Measurements from ENCODE around the gene CCR5. TPM values are rescaled to one million over a fixed set of nuclear protein-coding genes. Genes with fewer than 3 reads are reported as not detected.

CCR5 gene
- total RNA-seq, 3 donors from 2014 or later (not counting 1 experiment from before 2014, with no cell fraction given), result 0.59 to 7.6 (median 1.0) TPM

DNA sequence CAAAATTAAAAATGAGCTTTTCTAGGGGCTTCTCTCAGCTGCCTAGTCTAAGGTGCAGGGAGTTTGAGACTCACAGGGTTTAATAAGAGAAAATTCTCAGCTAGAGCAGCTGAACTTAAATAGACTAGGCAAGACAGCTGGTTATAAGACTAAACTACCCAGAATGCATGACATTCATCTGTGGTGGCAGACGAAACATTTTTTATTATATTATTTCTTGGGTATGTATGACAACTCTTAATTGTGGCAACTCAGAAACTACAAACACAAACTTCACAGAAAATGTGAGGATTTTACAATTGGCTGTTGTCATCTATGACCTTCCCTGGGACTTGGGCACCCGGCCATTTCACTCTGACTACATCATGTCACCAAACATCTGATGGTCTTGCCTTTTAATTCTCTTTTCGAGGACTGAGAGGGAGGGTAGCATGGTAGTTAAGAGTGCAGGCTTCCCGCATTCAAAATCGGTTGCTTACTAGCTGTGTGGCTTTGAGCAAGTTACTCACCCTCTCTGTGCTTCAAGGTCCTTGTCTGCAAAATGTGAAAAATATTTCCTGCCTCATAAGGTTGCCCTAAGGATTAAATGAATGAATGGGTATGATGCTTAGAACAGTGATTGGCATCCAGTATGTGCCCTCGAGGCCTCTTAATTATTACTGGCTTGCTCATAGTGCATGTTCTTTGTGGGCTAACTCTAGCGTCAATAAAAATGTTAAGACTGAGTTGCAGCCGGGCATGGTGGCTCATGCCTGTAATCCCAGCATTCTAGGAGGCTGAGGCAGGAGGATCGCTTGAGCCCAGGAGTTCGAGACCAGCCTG is 984 bp downstream of the CCR5 start:
- peaks cover 3% of the 10 kb centered on the region for H3K36me3 ChIP-seq (ENCODE audit: control insufficient read depth, insufficient read depth, low read length)
- intact Hi-C loops (cut with micrococcal nuclease), result loop anchor here (1.0 kb wide), 1 partner anchor 95 kb away; no protein-coding TSS in a partner anchor
- DNase-seq (no peak), ATAC-seq (no peak)
- Mint-ChIP-seq H3K36me3 (no peaks in the 10 kb centered on the region), H3K4me1 (peaks cover 44 to 46% of the 10 kb centered on the region in 2 donors), H3K27ac (peak overlapping the region in 1 of 2 donors; percentile 76), H3K27me3 (ENCODE audit: low read depth in 2 of 2) (peaks cover 6 to 13% of the 10 kb centered on the region in 2 donors), H3K9me3 (no peaks in the 10 kb centered on the region), H3K4me3 (no peak overlapping the region)
- H3K27me3 ChIP-seq (ENCODE audit: control insufficient read depth, insufficient read depth, low read length), result no peaks in the 10 kb centered on the region
- WGBS (ENCODE audit: insufficient coverage), result 65% methylated on average over 9 of the region's 10 CpGs
- peaks cover 59% of the 10 kb centered on the region for H3K4me1 ChIP-seq (ENCODE audit: control insufficient read depth, insufficient read depth, low read length)
- no peaks in the 10 kb centered on the region for H3K9me3 ChIP-seq (ENCODE audit: control insufficient read depth, insufficient read depth, low read length)
- TF ChIP-seq, protein P1, sequence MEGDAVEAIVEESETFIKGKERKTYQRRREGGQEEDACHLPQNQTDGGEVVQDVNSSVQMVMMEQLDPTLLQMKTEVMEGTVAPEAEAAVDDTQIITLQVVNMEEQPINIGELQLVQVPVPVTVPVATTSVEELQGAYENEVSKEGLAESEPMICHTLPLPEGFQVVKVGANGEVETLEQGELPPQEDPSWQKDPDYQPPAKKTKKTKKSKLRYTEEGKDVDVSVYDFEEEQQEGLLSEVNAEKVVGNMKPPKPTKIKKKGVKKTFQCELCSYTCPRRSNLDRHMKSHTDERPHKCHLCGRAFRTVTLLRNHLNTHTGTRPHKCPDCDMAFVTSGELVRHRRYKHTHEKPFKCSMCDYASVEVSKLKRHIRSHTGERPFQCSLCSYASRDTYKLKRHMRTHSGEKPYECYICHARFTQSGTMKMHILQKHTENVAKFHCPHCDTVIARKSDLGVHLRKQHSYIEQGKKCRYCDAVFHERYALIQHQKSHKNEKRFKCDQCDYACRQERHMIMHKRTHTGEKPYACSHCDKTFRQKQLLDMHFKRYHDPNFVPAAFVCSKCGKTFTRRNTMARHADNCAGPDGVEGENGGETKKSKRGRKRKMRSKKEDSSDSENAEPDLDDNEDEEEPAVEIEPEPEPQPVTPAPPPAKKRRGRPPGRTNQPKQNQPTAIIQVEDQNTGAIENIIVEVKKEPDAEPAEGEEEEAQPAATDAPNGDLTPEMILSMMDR (IDR thresholded peaks at IDR 0.05), result no peak
- H3K4me3 ChIP-seq (ENCODE audit: low read length), result peak overlapping the region; percentile 34
- peak overlapping the region; percentile 44 for H3K27ac ChIP-seq (ENCODE audit: low read length)

DNA sequence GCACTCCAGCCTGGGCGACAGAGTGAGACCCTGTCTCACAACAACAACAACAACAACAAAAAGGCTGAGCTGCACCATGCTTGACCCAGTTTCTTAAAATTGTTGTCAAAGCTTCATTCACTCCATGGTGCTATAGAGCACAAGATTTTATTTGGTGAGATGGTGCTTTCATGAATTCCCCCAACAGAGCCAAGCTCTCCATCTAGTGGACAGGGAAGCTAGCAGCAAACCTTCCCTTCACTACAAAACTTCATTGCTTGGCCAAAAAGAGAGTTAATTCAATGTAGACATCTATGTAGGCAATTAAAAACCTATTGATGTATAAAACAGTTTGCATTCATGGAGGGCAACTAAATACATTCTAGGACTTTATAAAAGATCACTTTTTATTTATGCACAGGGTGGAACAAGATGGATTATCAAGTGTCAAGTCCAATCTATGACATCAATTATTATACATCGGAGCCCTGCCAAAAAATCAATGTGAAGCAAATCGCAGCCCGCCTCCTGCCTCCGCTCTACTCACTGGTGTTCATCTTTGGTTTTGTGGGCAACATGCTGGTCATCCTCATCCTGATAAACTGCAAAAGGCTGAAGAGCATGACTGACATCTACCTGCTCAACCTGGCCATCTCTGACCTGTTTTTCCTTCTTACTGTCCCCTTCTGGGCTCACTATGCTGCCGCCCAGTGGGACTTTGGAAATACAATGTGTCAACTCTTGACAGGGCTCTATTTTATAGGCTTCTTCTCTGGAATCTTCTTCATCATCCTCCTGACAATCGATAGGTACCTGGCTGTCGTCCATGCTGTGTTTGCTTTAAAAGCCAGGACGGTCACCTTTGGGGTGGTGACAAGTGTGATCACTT is 2.0 kb downstream of the CCR5 start:
- DNase-seq, result peak in 1 of 2 donors; percentile 69
- Mint-ChIP-seq H3K36me3 (no peaks in the 10 kb centered on the region), H3K4me3 (no peak overlapping the region), H3K27me3 (ENCODE audit: low read depth in 2 of 2) (peaks cover 6 to 13% of the 10 kb centered on the region in 2 donors), H3K4me1 (peaks cover 44 to 45% of the 10 kb centered on the region in 2 donors), H3K27ac (no peak overlapping the region), H3K9me3 (no peaks in the 10 kb centered on the region)
- peak in 1 of 3 donors; percentile 33 for ATAC-seq
- intact Hi-C loops (cut with micrococcal nuclease), result loop anchor here (1.0 kb wide), 1 partner anchor 96 kb away; no protein-coding TSS in a partner anchor
- Histone ChIP-seq H3K4me3 (ENCODE audit: low read length) (peak overlapping the region; percentile 34), H3K9me3 (ENCODE audit: control insufficient read depth, insufficient read depth, low read length) (no peaks in the 10 kb centered on the region), H3K27me3 (ENCODE audit: control insufficient read depth, insufficient read depth, low read length) (no peaks in the 10 kb centered on the region), H3K27ac (ENCODE audit: low read length) (no peak overlapping the region), H3K36me3 (ENCODE audit: control insufficient read depth, insufficient read depth, low read length) (peaks cover 3% of the 10 kb centered on the region), H3K4me1 (ENCODE audit: control insufficient read depth, insufficient read depth, low read length) (peaks cover 59% of the 10 kb centered on the region)
- WGBS (ENCODE audit: insufficient coverage), result 82% methylated on average over 9 of the region's 9 CpGs
- TF ChIP-seq, protein P1 (IDR thresholded peaks at IDR 0.05), result peak; percentile 32

DNA sequence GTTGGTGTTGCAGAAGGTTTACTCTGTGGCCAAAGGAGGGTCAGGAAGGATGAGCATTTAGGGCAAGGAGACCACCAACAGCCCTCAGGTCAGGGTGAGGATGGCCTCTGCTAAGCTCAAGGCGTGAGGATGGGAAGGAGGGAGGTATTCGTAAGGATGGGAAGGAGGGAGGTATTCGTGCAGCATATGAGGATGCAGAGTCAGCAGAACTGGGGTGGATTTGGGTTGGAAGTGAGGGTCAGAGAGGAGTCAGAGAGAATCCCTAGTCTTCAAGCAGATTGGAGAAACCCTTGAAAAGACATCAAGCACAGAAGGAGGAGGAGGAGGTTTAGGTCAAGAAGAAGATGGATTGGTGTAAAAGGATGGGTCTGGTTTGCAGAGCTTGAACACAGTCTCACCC is 4.0 kb downstream of the CCR5 start:
- Mint-ChIP-seq H3K27ac (peak overlapping the region; percentile 5 to 56), H3K9me3 (no peaks in the 10 kb centered on the region), H3K27me3 (ENCODE audit: low read depth in 2 of 2) (peaks cover 6 to 13% of the 10 kb centered on the region in 2 donors), H3K4me1 (peaks cover 37 to 39% of the 10 kb centered on the region in 2 donors), H3K4me3 (peak overlapping the region; percentile 0), H3K36me3 (no peaks in the 10 kb centered on the region)
- peaks cover 45% of the 10 kb centered on the region for H3K4me1 ChIP-seq (ENCODE audit: control insufficient read depth, insufficient read depth, low read length)
- 83% methylated on average over 3 of the region's 3 CpGs for WGBS (ENCODE audit: insufficient coverage)
- intact Hi-C loops (cut with micrococcal nuclease), result loop anchor here (5.0 kb wide), 1 partner anchor 287 kb away; no protein-coding TSS in a partner anchor
- no peak overlapping the region for H3K27ac ChIP-seq (ENCODE audit: low read length)
- no peaks in the 10 kb centered on the region for H3K27me3 ChIP-seq (ENCODE audit: control insufficient read depth, insufficient read depth, low read length)
- no peaks in the 10 kb centered on the region for H3K9me3 ChIP-seq (ENCODE audit: control insufficient read depth, insufficient read depth, low read length)
- no peak overlapping the region for H3K4me3 ChIP-seq (ENCODE audit: low read length)
- DNase-seq (no peak), ATAC-seq (no peak)
- TF ChIP-seq, protein P1 (IDR thresholded peaks at IDR 0.05), result no peak
- peaks cover 3% of the 10 kb centered on the region for H3K36me3 ChIP-seq (ENCODE audit: control insufficient read depth, insufficient read depth, low read length)
